Activated naive CD4-positive, alpha-beta T cell treated with anti-CD3 and anti-CD28 coated beads, Interleukin-2, amount 50 U/mL, for 24 hours (primary cell): ENCODE results near the gene SCFD1.
"Not testable (repeated sequence)": the region's sequence is repeated elsewhere in the genome, so short reads cannot be mapped to it uniquely, and the experiment has no call there.

Experiments
- H3K27ac Mint-ChIP-seq: one replicate; pipeline ENCODE4 v1.8.0; 2021; ENCODE audit warnings: mild to moderate bottlenecking, mixed read lengths
- H3K27me3 Mint-ChIP-seq: one replicate; pipeline ENCODE4 v1.8.0; 2021; ENCODE audit warnings: mixed read lengths
- H3K36me3 Mint-ChIP-seq: one replicate; pipeline ENCODE4 v1.8.0; 2021; ENCODE audit warnings: mixed read lengths
- H3K4me1 Mint-ChIP-seq: one replicate; pipeline ENCODE4 v1.8.0; 2021; ENCODE audit warnings: mixed read lengths
- H3K4me3 Mint-ChIP-seq: one replicate; pipeline ENCODE4 v1.8.0; 2021; ENCODE audit warnings: mild to moderate bottlenecking, mixed read lengths
- H3K9me3 Mint-ChIP-seq: one replicate; pipeline ENCODE4 v1.8.0; 2021; ENCODE audit warnings: mixed read lengths

Gene SCFD1

DNA sequence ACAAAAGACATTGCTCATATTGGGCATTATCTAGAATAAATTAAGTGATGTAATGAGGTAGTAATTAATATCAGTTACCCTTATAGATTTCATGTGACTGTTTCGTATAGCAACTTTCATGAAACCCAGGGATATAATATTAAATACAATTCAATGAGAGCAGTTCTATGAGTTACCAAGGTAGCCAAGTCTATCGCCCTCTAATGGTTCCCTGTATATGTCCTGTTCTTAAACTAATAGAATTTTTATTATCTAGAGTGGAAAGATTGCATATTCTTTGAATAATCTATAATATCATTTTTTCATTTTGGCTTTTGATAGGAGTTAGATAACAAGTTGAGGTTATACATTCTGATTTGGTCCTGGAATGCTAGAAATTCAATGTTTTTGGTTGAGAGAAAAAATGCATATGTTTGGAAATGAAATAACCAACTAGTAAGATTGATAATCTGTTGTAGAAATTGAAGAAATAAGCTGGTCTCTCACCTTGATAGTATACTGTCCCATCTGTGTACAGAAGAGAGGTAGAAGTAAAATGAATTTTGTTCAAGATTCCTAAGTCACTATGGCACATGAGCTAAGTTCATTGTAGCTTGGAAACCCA is 59.7 kb downstream of the SCFD1 start:
- no peak overlapping the region for H3K4me3 Mint-ChIP-seq
- H3K27me3 Mint-ChIP-seq, result no peaks in the 10 kb centered on the region
- H3K36me3 Mint-ChIP-seq, result peaks cover 26% of the 10 kb centered on the region
- H3K9me3 Mint-ChIP-seq, result no peaks in the 10 kb centered on the region
- peaks cover 12% of the 10 kb centered on the region for H3K4me1 Mint-ChIP-seq
- no peak overlapping the region for H3K27ac Mint-ChIP-seq

DNA sequence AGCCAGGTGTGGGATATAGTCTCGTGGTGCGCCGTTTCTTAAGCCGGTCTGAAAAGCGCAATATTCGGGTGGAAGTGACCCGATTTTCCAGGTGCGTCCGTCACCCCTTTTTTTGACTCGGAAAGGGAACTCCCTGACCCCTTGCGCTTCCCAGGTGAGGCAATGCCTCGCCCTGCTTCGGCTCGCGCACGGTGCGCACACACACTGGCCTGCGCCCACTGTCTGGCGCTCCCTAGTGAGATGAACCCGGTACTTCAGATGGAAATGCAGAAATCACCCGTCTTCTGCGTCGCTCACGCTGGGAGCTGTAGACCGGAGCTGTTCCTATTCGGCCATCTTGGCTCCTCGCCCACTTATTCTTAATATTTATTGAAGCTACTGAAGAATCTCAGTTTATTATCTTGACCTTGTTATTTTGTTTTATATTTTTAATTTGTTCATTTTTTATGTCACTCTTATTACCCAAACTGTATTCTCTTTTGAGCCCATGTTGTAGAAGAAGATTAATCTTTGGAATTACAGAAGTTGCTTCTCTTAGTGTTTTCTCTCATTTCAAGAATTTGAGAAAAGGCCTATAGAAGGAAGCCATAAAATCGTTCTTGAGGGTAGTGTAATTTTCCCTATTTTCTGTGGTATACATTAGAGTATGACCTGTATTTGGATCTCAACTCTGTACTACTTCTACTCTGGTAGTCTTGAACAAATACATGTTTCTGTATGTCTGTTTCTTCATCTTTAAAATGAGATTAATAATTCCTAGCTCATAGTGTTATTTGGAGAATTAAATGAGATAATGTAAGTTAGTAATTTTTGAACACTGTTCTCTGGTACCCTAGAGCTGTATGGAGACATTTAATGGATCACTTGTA is 68.6 kb downstream of the SCFD1 start:
- not testable (repeated sequence) for H3K36me3 Mint-ChIP-seq, H3K27ac Mint-ChIP-seq, H3K27me3 Mint-ChIP-seq, H3K9me3 Mint-ChIP-seq, H3K4me1 Mint-ChIP-seq
- peak overlapping the region; percentile 23 for H3K4me3 Mint-ChIP-seq

DNA sequence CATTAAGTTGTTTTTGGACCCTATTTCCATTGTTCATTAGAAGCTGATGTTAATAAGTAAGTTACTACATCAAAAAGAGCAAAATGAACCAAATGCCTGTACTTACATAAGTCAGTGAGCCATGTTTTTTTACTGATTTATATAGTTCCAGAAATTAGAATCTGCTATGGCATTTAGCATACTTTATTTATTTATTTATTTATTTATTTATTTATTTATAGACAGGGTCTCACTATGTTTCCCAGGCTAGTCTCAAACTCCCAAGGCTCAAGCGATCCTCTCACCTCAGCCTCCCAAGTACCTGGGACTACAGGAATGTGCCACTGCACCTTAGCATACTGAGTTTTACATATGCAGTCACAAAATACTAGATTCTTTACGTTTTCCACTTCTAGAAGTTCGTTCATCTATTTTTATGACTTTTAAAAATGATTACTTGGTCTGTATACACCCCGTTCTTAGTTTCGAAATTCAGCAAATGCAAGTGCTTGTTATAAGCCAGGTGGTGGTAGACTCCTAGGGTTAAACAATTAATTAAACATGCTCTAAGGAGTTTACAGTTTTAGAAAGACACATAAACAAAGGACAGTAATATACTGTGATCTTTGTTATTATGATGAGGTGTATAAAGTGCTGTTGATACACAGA is 69.8 kb downstream of the SCFD1 start:
- no peaks in the 10 kb centered on the region for H3K27me3 Mint-ChIP-seq
- peak overlapping the region; percentile 33 for H3K27ac Mint-ChIP-seq
- peaks cover 10% of the 10 kb centered on the region for H3K36me3 Mint-ChIP-seq
- H3K4me1 Mint-ChIP-seq, result peaks cover 5% of the 10 kb centered on the region
- no peak overlapping the region for H3K4me3 Mint-ChIP-seq
- H3K9me3 Mint-ChIP-seq, result no peaks in the 10 kb centered on the region

DNA sequence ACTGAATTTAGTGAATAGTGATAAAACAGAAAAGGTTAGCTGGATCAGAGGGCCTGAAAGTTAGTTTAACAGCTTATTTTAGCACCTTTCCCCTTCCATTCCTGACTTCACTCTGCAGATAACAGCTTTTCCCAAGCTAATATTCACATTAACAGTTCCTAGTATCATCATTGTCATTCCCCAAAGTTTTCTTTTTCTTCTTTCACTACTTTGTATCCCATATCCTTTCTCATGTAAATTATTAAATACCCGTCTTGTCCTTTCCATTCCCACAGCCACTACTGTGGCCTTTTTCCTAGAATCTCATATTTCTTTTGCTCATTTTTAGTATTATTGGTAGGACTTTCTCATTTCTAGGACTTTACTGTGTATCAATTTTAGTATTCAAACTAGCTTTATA is 70.5 kb downstream of the SCFD1 start:
- no peak overlapping the region for H3K4me3 Mint-ChIP-seq
- no peak overlapping the region for H3K27ac Mint-ChIP-seq
- no peaks in the 10 kb centered on the region for H3K9me3 Mint-ChIP-seq
- peaks cover 5% of the 10 kb centered on the region for H3K4me1 Mint-ChIP-seq
- H3K36me3 Mint-ChIP-seq, result peaks cover 10% of the 10 kb centered on the region
- H3K27me3 Mint-ChIP-seq, result no peaks in the 10 kb centered on the region

DNA sequence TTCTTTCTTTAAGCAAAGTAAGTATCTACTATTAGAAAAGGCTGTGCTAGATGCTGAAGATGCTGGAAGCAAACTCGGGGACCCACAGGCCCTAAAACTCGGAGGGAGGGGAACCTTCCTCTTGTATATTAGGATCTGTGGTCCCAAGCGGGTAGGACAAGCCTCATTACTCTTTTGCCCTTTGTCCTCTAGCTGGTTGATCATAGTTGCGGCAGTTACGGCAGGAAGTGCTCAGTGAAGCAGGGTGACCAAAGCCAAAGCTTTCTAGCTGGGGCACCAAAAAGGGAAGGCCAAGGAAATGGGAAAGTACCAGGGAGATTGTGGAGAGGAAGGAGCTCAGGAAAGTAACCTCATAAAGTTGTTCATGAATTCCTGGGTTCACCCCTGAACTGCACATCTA is 76.3 kb downstream of the SCFD1 start:
- Mint-ChIP-seq H3K36me3 (peaks cover 9% of the 10 kb centered on the region), H3K4me1 (no peaks in the 10 kb centered on the region), H3K9me3 (no peaks in the 10 kb centered on the region), H3K27ac (no peak overlapping the region), H3K27me3 (no peaks in the 10 kb centered on the region), H3K4me3 (no peak overlapping the region)

DNA sequence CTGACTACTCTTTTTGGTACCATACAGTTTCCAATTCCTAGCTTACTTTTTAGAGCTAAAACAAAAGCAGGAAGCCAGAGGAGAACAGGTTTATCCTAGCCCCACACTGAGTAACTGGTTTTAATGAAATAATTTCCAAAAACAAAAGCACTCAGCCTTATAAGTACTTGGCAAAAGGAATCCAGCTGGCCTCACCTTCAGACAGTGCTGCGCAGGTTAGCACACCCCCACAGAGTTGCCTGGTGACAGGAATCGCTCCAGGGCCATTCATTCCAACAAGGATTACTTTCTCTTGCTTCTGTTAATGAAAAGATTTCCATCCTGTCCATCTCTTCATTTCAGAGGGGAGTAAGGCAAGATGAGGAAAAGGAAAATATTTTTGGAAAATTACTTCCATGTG is 84.6 kb downstream of the SCFD1 start:
- Mint-ChIP-seq H3K9me3 (no peaks in the 10 kb centered on the region), H3K27me3 (no peaks in the 10 kb centered on the region), H3K4me3 (no peak overlapping the region), H3K36me3 (peaks cover 20% of the 10 kb centered on the region), H3K4me1 (no peaks in the 10 kb centered on the region), H3K27ac (no peak overlapping the region)

DNA sequence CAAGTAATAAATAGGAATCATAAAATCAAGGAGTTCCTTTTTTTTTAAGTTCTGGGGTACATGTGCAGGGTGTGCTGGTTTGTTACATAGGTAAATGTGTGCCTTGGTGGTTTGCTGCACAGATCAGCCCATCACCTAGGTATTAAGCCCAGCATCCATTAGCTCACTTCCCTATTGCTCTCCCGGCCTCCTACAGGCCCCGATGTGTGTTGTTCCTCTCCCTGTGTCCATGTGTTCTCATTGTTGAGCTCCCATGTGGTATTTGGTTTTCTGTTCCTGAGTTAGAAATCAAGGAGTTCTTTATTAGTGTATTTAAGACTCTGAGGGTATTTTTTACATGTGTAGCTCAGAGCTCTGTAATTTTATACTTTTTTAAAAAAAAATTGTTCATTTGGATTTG is 86.0 kb downstream of the SCFD1 start:
- no peaks in the 10 kb centered on the region for H3K4me1 Mint-ChIP-seq
- H3K36me3 Mint-ChIP-seq, result peaks cover 20% of the 10 kb centered on the region
- H3K27ac Mint-ChIP-seq, result no peak overlapping the region
- H3K4me3 Mint-ChIP-seq, result no peak overlapping the region
- no peaks in the 10 kb centered on the region for H3K9me3 Mint-ChIP-seq
- no peaks in the 10 kb centered on the region for H3K27me3 Mint-ChIP-seq

DNA sequence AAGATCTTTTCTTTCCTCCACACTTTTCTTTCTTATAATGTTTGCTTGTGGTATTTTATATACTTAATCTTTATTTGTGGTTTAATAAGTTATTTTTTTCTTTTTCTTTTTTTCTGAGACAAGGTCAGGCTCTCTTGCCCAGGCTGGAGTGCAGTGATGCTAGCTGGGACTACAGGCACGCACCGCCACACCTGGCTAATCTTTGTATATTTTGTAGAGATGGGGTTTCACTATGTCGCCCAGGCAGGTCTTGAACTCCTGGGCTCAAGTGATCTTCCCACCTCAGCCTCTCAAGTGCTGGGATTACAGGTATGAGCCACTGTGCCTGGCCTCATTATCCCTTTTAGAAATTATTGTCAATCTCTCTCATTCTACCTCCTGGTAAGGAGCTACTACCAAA is 87.1 kb downstream of the SCFD1 start:
- Mint-ChIP-seq H3K9me3 (no peaks in the 10 kb centered on the region), H3K27ac (peak overlapping the region; percentile 8), H3K36me3 (peaks cover 21% of the 10 kb centered on the region), H3K4me3 (no peak overlapping the region), H3K4me1 (no peaks in the 10 kb centered on the region), H3K27me3 (no peaks in the 10 kb centered on the region)

DNA sequence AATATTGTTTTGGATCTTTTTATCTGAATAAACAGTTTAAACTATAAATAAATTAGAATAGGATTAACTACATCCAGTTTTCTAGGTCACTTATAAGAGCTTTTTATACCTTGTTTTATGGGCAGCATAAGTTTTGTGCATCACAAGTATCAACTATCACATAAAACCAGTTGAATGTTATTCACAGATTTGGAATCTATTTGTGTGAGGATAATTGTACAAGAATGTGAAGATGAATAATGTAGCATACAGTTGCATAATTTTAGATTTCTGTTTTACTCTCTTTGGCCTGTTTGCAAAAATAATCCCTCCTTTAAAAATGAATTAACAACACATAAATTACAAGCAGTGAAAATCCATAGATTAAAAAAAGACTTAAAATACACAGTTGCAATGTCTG is 88.8 kb downstream of the SCFD1 start:
- H3K4me3 Mint-ChIP-seq, result no peak overlapping the region
- H3K27ac Mint-ChIP-seq, result no peak overlapping the region
- peaks cover 19% of the 10 kb centered on the region for H3K36me3 Mint-ChIP-seq
- no peaks in the 10 kb centered on the region for H3K9me3 Mint-ChIP-seq
- H3K4me1 Mint-ChIP-seq, result no peaks in the 10 kb centered on the region
- H3K27me3 Mint-ChIP-seq, result no peaks in the 10 kb centered on the region

DNA sequence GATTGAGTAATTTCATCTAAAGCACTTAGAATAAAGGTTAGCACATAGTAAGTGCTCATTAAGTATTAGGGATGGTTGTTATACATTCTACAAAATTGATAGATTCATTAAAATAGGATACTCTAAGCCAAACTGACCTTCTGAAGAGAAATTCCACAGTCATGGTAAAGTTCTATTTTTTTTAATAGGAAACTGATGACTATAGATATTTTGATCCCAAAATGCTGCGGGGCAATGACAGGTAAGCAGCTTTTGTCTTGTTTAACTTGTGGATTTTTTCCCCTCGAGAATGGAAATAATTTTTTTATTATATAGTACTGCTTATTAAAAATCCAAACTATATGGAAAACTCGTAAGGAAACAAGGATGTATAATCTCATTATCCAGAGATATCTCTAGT is 97.0 kb downstream of the SCFD1 start:
- no peak overlapping the region for H3K27ac Mint-ChIP-seq

DNA sequence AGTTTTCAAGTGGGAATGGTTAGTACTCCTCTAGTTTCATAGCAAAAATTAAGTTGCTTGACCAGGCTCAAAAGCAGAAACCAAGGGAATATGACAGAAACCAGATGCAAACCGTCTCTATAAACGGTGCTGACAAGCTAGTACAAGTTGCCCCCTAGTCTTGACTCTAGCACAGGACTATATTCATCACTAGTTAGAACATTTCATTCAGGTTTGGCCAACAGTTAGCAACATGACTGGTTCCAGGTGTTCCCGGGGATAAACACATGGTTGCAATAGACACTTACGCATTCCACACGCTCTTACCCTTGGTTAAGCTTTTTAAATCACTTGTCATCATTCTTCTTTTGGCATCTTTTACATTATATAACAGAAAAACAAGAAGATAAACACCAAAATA is 103.6 kb downstream of the SCFD1 start:
- Mint-ChIP-seq H3K4me3 (no peak overlapping the region), H3K9me3 (peaks cover 7% of the 10 kb centered on the region), H3K4me1 (peaks cover 15% of the 10 kb centered on the region), H3K36me3 (peaks cover 67% of the 10 kb centered on the region), H3K27me3 (no peaks in the 10 kb centered on the region), H3K27ac (no peak overlapping the region)

More for the DNA sequence above, 97.0 kb downstream of the SCFD1 start:
- H3K9me3 Mint-ChIP-seq, result no peaks in the 10 kb centered on the region
- H3K27me3 Mint-ChIP-seq, result no peaks in the 10 kb centered on the region
- no peak overlapping the region for H3K4me3 Mint-ChIP-seq
- peaks cover 4% of the 10 kb centered on the region for H3K4me1 Mint-ChIP-seq
- H3K36me3 Mint-ChIP-seq, result peaks cover 18% of the 10 kb centered on the region

DNA sequence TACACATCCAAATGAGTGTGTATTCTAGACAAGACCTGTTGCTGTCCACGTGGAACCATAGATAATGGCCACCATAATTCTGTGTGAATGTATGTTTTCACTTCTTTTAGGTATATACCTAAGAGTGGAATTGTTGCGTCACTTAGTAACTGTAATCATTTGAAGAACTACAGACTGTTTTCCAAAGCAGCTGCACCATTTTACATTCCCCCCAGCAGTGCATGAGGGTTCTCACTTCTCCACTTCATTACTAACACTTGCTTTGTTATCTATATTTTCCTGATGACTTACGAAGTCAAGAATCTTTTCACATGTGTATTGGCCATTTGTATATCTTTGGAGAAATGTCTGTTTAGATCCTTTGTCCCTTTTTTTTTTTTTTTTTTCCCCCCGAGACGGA is 106.4 kb downstream of the SCFD1 start:
- H3K9me3 Mint-ChIP-seq, result peaks cover 7% of the 10 kb centered on the region
- H3K36me3 Mint-ChIP-seq, result peaks cover 59% of the 10 kb centered on the region
- H3K4me3 Mint-ChIP-seq, result no peak overlapping the region
- H3K4me1 Mint-ChIP-seq, result peaks cover 11% of the 10 kb centered on the region
- H3K27me3 Mint-ChIP-seq, result no peaks in the 10 kb centered on the region
- no peak overlapping the region for H3K27ac Mint-ChIP-seq

DNA sequence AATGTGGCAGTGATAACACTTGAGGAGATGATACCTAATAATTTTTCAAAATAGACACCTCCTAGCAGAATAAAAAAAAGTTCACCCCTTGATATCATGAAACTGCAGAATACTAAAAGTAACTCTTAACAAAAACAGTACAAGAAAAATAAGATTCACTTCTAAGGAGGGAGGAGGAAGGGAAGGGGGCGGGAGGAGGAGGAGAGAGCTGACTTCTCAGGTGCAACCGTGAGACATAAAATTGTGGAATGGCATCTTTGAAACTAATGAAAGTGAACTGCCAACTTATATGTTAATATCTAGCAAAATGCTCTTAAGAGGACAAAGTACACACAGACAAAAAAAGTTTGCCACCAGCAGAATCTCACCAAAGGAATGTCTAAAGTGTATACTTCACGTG is 115.8 kb downstream of the SCFD1 start:
- H3K9me3 Mint-ChIP-seq, result no peaks in the 10 kb centered on the region
- no peak overlapping the region for H3K27ac Mint-ChIP-seq
- H3K27me3 Mint-ChIP-seq, result peaks cover 3% of the 10 kb centered on the region

DNA sequence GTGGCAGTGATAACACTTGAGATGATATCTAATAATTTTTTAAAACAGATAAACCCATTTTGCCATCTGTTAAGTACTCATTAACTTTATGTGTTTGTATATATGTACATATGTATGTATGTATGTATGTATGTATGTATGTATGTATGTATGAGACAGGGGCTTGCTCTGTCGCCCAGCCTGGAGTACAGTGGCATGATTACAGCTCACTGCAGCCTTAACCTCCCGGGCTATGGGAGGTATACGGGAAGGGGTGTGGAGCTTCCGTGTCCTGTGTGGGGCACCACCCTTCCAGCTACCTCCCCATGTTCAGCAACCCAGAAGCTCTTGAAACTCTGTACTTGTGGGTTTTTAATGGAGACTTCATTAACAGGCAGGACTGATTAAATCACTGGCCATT is 116.9 kb downstream of the SCFD1 start:
- H3K4me1 Mint-ChIP-seq, result no peaks in the 10 kb centered on the region
- peaks cover 6% of the 10 kb centered on the region for H3K36me3 Mint-ChIP-seq

More for the DNA sequence above, 115.8 kb downstream of the SCFD1 start:
- Mint-ChIP-seq H3K36me3 (peaks cover 6% of the 10 kb centered on the region), H3K4me3 (no peak overlapping the region), H3K4me1 (no peaks in the 10 kb centered on the region)

DNA sequence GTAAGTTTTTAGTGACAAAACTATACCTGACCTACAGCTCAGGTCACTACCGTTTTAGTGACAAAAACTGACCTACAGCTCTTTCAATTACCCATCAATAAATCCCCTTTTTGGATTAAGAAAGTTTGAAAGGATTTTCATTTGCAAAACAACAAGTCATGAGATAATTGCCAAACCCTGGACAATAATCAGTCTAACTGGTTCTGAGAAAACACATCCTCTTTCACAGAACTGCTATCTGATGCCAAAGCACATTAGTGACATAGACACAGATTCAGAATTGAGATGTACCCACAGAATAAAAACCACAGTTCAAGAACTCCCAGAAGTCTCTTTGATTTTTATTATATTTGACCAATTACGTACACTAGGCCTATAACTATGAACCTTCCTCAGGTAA is 126.2 kb downstream of the SCFD1 start:
- Mint-ChIP-seq H3K4me3 (no peak overlapping the region), H3K27me3 (peaks cover 3% of the 10 kb centered on the region), H3K36me3 (no peaks in the 10 kb centered on the region), H3K4me1 (no peaks in the 10 kb centered on the region), H3K9me3 (no peaks in the 10 kb centered on the region), H3K27ac (no peak overlapping the region)

More for the DNA sequence above, 116.9 kb downstream of the SCFD1 start:
- no peak overlapping the region for H3K4me3 Mint-ChIP-seq
- H3K27me3 Mint-ChIP-seq, result peaks cover 4% of the 10 kb centered on the region
- H3K27ac Mint-ChIP-seq, result no peak overlapping the region
- no peaks in the 10 kb centered on the region for H3K9me3 Mint-ChIP-seq
